Fibroblast of lung (primary cell): ENCODE data around the gene CA14.

Source experiments
- CTCF ChIP-seq, 2 donors: IDR thresholded peaks in 1 of 2; conservative IDR thresholded peaks in 1 of 2; 1 replicate in 1 of 2; 2 replicates in 1 of 2; pipeline ENCODE4 v1.5.1; 2011 to 2012; ENCODE audit warnings: low read length in 2 of 2, control low read depth in 1 of 2, inconsistent platforms in 1 of 2, low read depth in 1 of 2, mild to moderate bottlenecking in 1 of 2
- EZH2 ChIP-seq: IDR thresholded peaks from 2 replicates; pipeline ENCODE4 v1.5.1; 2012; ENCODE audit warnings: low read length, control low read depth, mild to moderate bottlenecking; ENCODE audit errors: missing control alignments

- TF ChIP-seq CTCF (conservative IDR thresholded peaks at IDR 0.05 in 1 of 2, IDR thresholded peaks at IDR 0.05 in 1 of 2; ENCODE audit: low read depth in 1 of 2, low read length in 2 of 2), result no peak
- TF ChIP-seq EZH2, result no peak
Observed at GRCh38 chr1:150302338-150302737, 44.8 kb downstream of the CA14 start.
